Liver (tissue), 9 donors: ENCODE data around the gene POLN. TPM values are rescaled to one million over a fixed set of nuclear protein-coding genes. Genes with fewer than 3 reads are reported as not detected.
A peak's percentile ranks its signal among the peaks of the same experiment; 100 is the strongest.

Experiments used
- DNase-seq: peaks from one replicate; pipeline ENCODE4 v3.0.0-alpha.2; 2017; ENCODE audit warnings: low spot score
- H3K27ac ChIP-seq, 2 donors: one replicate each; pipeline ENCODE4 v1.7.0; 2013; ENCODE audit warnings: inconsistent platforms in 2 of 2, low read length in 2 of 2, control low read depth in 1 of 2, low read depth in 1 of 2, mild to moderate bottlenecking in 1 of 2
- H3K27me3 ChIP-seq, 4 donors: one replicate each; pipeline versions ENCODE4 v1.6.1 to v1.7.0; 2013; ENCODE audit warnings: low read length in 3 of 4, inconsistent platforms in 1 of 4, mild to moderate bottlenecking in 1 of 4, moderate library complexity in 1 of 4; ENCODE audit not compliant: control insufficient read depth in 4 of 4, insufficient read depth in 4 of 4
- H3K36me3 ChIP-seq, 4 donors: one replicate each; pipeline versions ENCODE4 v1.6.1 to v1.7.0; 2013; ENCODE audit warnings: low read length in 3 of 4, mild to moderate bottlenecking in 3 of 4, low read depth in 1 of 4, moderate library complexity in 1 of 4; ENCODE audit not compliant: control insufficient read depth in 4 of 4, insufficient read depth in 3 of 4
- H3K4me1 ChIP-seq, 4 donors: one replicate each; pipeline versions ENCODE4 v1.6.1 to v1.7.0; 2013; ENCODE audit warnings: low read length in 3 of 4, mild to moderate bottlenecking in 3 of 4, moderate library complexity in 1 of 4; ENCODE audit not compliant: control insufficient read depth in 4 of 4, insufficient read depth in 4 of 4
- H3K4me3 ChIP-seq, 3 donors: one replicate each; pipeline versions ENCODE4 v1.6.1 to v1.7.0; 2013; ENCODE audit warnings: low read length in 3 of 3, control low read depth in 1 of 3, low read depth in 1 of 3, mild to moderate bottlenecking in 1 of 3
- H3K9ac ChIP-seq, 2 donors: one replicate each; pipeline ENCODE4 v1.7.0; 2013; ENCODE audit warnings: low read length in 2 of 2, mild to moderate bottlenecking in 2 of 2, moderate library complexity in 2 of 2, control low read depth in 1 of 2, low read depth in 1 of 2
- H3K9me3 ChIP-seq, 4 donors: one replicate each; pipeline versions ENCODE4 v1.6.1 to v1.7.0; 2013; ENCODE audit warnings: low read length in 3 of 4; ENCODE audit not compliant: control insufficient read depth in 4 of 4
- ATF3 ChIP-seq: IDR thresholded peaks from 2 replicates; pipeline ENCODE4 v1.6.1; 2016; ENCODE audit warnings: antibody characterized with exemption
- EGR1 ChIP-seq, 2 donors: IDR thresholded peaks; 2 replicates each; pipeline ENCODE4 v1.6.1; 2016 to 2018; ENCODE audit warnings: antibody characterized with exemption in 2 of 2, low read depth in 2 of 2
- FOXA2 ChIP-seq: IDR thresholded peaks from 2 replicates; pipeline ENCODE4 v1.6.1; 2016; ENCODE audit warnings: antibody characterized with exemption
- GABPA ChIP-seq, 2 donors: IDR thresholded peaks in 1 of 2; conservative IDR thresholded peaks in 1 of 2; 2 replicates each; pipeline ENCODE4 v1.6.1; 2016; ENCODE audit warnings: antibody characterized with exemption in 2 of 2, mild to moderate bottlenecking in 1 of 2, moderate library complexity in 1 of 2
- HNF4A ChIP-seq, 2 donors: conservative IDR thresholded peaks; 2 replicates each; pipeline ENCODE4 v1.6.1; 2016; ENCODE audit warnings: antibody characterized with exemption in 2 of 2, mild to moderate bottlenecking in 2 of 2
- JUND ChIP-seq, 2 donors: IDR thresholded peaks; 2 replicates each; pipeline ENCODE4 v1.6.1; 2016; ENCODE audit warnings: antibody characterized with exemption in 2 of 2
- RAD21 ChIP-seq, 2 donors: IDR thresholded peaks; 2 replicates each; pipeline ENCODE4 v1.6.1; 2016; ENCODE audit warnings: antibody characterized with exemption in 2 of 2, mild to moderate bottlenecking in 2 of 2
- SP1 ChIP-seq: IDR thresholded peaks from 2 replicates; pipeline ENCODE4 v1.6.1; 2018; ENCODE audit warnings: antibody characterized with exemption, mild to moderate bottlenecking
- YY1 ChIP-seq: IDR thresholded peaks from 2 replicates; pipeline ENCODE4 v1.6.1; 2016; ENCODE audit warnings: antibody characterized with exemption, mild to moderate bottlenecking
- ZBTB33 ChIP-seq: IDR thresholded peaks from 2 replicates; pipeline ENCODE4 v1.6.1; 2016; ENCODE audit warnings: antibody characterized with exemption
- WGBS: extraction: QIAGEN DNeasy Blood & Tissue Kit; methylation state at CpG from one replicate; pipeline ENCODE4 v1.1.7; 2013; 5-methylcytosine and 5-hydroxymethylcytosine counted together
- polyA plus RNA-seq, 2 donors: library from polyadenylated mRNA; stranded (reverse) in 1 of 2; unstranded in 1 of 2; fragments of 200-250 nt in 1 of 2; fragments of >200 nt in 1 of 2; fragmentation: Nextera tagmentation in 1 of 2; extraction: Ambion mirVana in 1 of 2; gene quantifications; one replicate each; pipeline versions ENCODE4 v1.2.1 to v1.2.3, GENCODE V29; 2013 to 2015
- total RNA-seq, 2 donors: library from RNA; depleted of rRNA; stranded (reverse); fragments of >200 nt; gene quantifications; one replicate each; pipeline ENCODE4 v1.2.3, GENCODE V29; 2014
- TF ChIP-seq, protein P1 (sequence below): fragments of 150-350 bp; IDR thresholded peaks from 2 replicates; pipeline ENCODE4 v1.5.1; 2017; ENCODE audit warnings: improper control_type of control experiment, low read depth, low read length; ENCODE audit not compliant: missing input control
- donor health status: healthy.
- donor health status: healthy.
- donor health status: healthy.
- donor health status: healthy.
- donor health status: healthy.

The POLN gene
- total and polyA plus RNA-seq, 4 donors: 0.44 to 2.3 (median 1.4) TPM

DNA sequence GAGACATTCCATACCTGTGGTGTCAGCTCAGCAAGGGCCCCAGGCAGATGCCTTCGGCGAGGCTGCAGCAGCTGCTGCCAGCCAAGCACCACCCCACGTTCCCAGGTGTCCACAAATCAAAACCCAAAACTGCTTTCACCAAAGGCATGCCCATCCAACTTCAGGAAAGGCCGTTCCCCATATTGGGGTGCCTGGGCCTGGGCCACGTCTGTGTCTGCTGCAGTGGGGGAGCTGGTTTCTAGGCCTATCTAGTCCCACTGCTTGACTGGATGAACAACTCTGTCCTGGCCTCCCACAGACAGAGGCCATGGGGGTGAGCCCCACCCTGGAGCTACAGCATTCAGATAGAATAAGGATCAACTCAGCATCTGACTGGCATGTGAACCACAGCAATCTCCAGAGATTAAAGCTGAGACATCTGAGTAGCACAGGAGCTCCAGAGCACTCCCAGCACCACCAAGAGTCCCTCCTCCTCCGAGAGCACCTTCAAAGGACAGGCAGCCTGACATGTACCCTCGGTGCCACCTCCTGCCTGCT, 145.8 kb downstream of the POLN start:
- no peaks in the 10 kb centered on the region for H3K9me3 ChIP-seq
- WGBS: 90% methylated on average over 7 of the region's 7 CpGs
- H3K27ac ChIP-seq: no peak overlapping the region
- H3K4me1 ChIP-seq: peaks cover 1 to 8% (median 3%) of the 10 kb centered on the region in 4 donors
- no peak overlapping the region for H3K9ac ChIP-seq
- peaks cover 0 to 2% (median 0%) of the 10 kb centered on the region in 4 donors for H3K27me3 ChIP-seq
- no peak for TF ChIP-seq SP1
- TF ChIP-seq ZBTB33: no peak
- no peak for TF ChIP-seq GABPA (IDR thresholded peaks at IDR 0.05 in 1 of 2, conservative IDR thresholded peaks at IDR 0.05 in 1 of 2)
- TF ChIP-seq YY1: no peak
- no peak for TF ChIP-seq EGR1 (IDR thresholded peaks at IDR 0.05; ENCODE audit: low read depth in 2 of 2)
- TF ChIP-seq RAD21 (IDR thresholded peaks at IDR 0.05): no peak
- H3K4me3 ChIP-seq: no peak overlapping the region
- DNase-seq: peak; percentile 27
- H3K36me3 ChIP-seq: no peaks in the 10 kb centered on the region

DNA sequence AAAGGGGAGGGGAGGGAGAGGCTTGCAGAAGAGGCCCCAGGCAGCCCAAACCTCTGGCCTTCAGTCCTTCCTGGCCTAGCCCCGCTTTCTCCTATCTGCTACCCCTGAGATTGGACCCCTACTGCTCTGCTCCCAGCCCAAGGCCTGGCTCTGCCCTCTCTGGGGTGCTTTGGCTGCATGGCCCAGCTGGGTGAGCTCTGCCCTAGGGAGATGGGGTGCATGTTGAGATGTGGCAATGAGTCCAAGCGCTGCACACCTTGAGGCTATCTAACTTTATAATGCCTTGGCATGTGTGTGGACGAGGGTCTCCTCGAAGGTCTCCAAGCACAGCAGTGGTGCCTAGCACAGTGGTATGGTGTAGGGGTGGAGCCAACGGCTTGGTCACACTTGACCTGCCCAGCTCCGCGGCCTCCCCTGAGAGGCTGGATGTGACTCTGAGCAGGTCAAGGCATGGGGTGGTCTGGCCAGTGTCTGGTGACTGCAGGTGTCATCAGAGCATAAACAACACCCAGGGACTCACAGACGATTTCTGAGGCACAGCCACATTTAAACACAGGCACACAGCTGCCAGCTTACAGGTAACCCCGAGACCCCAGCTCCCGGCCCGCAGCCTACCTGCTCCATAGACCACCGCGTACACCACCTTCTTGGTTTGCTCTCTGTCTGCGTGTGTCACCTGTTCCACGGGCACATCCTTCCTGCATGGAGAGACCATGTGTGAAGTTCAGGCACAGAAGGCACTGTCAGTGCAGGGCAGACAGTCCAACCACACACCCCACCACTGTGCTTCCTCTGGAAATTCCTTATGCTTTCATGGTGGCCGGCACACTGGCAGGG, 146.5 kb downstream of the POLN start:
- peaks cover 2 to 14% (median 10%) of the 10 kb centered on the region in 4 donors for H3K4me1 ChIP-seq
- no peaks in the 10 kb centered on the region for H3K9me3 ChIP-seq
- TF ChIP-seq RAD21 (IDR thresholded peaks at IDR 0.05) (no peak), SP1 (no peak)
- TF ChIP-seq, protein P1, sequence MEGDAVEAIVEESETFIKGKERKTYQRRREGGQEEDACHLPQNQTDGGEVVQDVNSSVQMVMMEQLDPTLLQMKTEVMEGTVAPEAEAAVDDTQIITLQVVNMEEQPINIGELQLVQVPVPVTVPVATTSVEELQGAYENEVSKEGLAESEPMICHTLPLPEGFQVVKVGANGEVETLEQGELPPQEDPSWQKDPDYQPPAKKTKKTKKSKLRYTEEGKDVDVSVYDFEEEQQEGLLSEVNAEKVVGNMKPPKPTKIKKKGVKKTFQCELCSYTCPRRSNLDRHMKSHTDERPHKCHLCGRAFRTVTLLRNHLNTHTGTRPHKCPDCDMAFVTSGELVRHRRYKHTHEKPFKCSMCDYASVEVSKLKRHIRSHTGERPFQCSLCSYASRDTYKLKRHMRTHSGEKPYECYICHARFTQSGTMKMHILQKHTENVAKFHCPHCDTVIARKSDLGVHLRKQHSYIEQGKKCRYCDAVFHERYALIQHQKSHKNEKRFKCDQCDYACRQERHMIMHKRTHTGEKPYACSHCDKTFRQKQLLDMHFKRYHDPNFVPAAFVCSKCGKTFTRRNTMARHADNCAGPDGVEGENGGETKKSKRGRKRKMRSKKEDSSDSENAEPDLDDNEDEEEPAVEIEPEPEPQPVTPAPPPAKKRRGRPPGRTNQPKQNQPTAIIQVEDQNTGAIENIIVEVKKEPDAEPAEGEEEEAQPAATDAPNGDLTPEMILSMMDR: no peak
- 94% methylated on average over 16 of the region's 16 CpGs for WGBS
- H3K36me3 ChIP-seq: no peaks in the 10 kb centered on the region
- no peak overlapping the region for H3K27ac ChIP-seq
- DNase-seq: peak; percentile 20
- no peak overlapping the region for H3K9ac ChIP-seq
- peaks cover 0 to 2% (median 0%) of the 10 kb centered on the region in 4 donors for H3K27me3 ChIP-seq
- H3K4me3 ChIP-seq: no peak overlapping the region

DNA sequence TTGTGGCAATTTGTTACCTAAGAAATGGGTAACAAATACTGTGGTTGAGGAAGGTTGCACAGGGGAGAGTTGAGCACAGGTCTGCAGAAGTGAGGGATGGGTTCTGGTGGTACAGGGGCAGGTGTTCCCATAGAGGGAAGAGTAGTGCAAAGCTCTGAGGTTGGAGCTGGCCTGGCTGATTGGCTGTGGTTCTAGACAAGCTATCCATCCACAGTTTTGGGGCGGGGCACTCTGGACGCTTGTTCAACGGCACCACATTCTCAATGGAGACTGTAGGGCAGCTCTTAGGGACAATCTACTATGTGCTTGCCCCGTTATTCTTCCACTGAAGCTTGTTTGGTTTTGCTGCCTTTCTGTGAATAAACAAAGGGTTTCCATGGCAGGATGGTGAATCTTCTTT, 147.4 kb downstream of the POLN start:
- no peak overlapping the region for H3K27ac ChIP-seq
- H3K27me3 ChIP-seq: peaks cover 0 to 2% (median 0%) of the 10 kb centered on the region in 4 donors
- no peaks in the 10 kb centered on the region for H3K36me3 ChIP-seq
- TF ChIP-seq, protein P1: no peak
- no peak for TF ChIP-seq JUND (IDR thresholded peaks at IDR 0.05)
- TF ChIP-seq ATF3: no peak
- TF ChIP-seq FOXA2: no peak
- TF ChIP-seq HNF4A (conservative IDR thresholded peaks at IDR 0.05): no peak
- H3K9ac ChIP-seq: no peak overlapping the region
- H3K9me3 ChIP-seq: no peaks in the 10 kb centered on the region
- H3K4me1 ChIP-seq: peaks cover 2 to 21% (median 18%) of the 10 kb centered on the region in 4 donors
- no peak overlapping the region for H3K4me3 ChIP-seq
- WGBS: 96% methylated on average over 4 of the region's 4 CpGs
- peak; percentile 8 for DNase-seq
